Endodermal cell (in vitro differentiated cells): ENCODE results near the gene GRM5. TPM values are rescaled to one million over a fixed set of nuclear protein-coding genes. Genes with fewer than 3 reads are reported as not detected.

Experiments used
- DNase-seq: peaks from one replicate; pipeline ENCODE4 v3.0.0-alpha.2; 2017
- H3K27ac ChIP-seq: 2 replicates; pipeline ENCODE4 v1.5.1; 2013; ENCODE audit warnings: mild to moderate bottlenecking, low read depth, low read length, moderate library complexity
- H3K27me3 ChIP-seq: 2 replicates; pipeline ENCODE4 v1.6.1; 2013; ENCODE audit warnings: mild to moderate bottlenecking, low read length, moderate library complexity; ENCODE audit not compliant: insufficient read depth, control insufficient read depth, poor library complexity, severe bottlenecking
- H3K36me3 ChIP-seq: 2 replicates; pipeline ENCODE4 v1.7.0; 2013; ENCODE audit warnings: mild to moderate bottlenecking, low read length, moderate library complexity; ENCODE audit not compliant: control insufficient read depth, insufficient read depth
- H3K4me1 ChIP-seq: one replicate; pipeline ENCODE4 v1.7.0; 2013; ENCODE audit warnings: low read length; ENCODE audit not compliant: control insufficient read depth, insufficient read depth
- H3K4me3 ChIP-seq: 2 replicates; pipeline ENCODE4 v1.5.1; 2013; ENCODE audit warnings: mild to moderate bottlenecking, low read length, moderate library complexity
- H3K9ac ChIP-seq: 2 replicates; pipeline ENCODE4 v1.6.1; 2013; ENCODE audit warnings: mild to moderate bottlenecking, low read length, moderate library complexity; ENCODE audit not compliant: poor library complexity, severe bottlenecking; ENCODE audit errors: extremely low read depth
- H3K9me3 ChIP-seq: 2 replicates; pipeline ENCODE4 v1.6.1; 2013; ENCODE audit warnings: mild to moderate bottlenecking, low read length, moderate library complexity; ENCODE audit not compliant: control insufficient read depth
- H3K27ac Mint-ChIP-seq: 2 replicates; pipeline ENCODE4 v1.8.0; 2020; ENCODE audit warnings: mixed read lengths
- H3K27me3 Mint-ChIP-seq: 2 replicates; pipeline ENCODE4 v1.8.0; 2021; ENCODE audit warnings: mild to moderate bottlenecking, mixed read lengths; ENCODE audit not compliant: insufficient read depth
- H3K36me3 Mint-ChIP-seq: 2 replicates; pipeline ENCODE4 v1.8.0; 2020; ENCODE audit warnings: low read depth, mixed read lengths
- H3K4me1 Mint-ChIP-seq: 2 replicates; pipeline ENCODE4 v1.8.0; 2020; ENCODE audit warnings: mixed read lengths
- H3K4me3 Mint-ChIP-seq: 2 replicates; pipeline ENCODE4 v1.8.0; 2020; ENCODE audit warnings: mild to moderate bottlenecking, moderate library complexity, mixed read lengths
- H3K9me3 Mint-ChIP-seq: 2 replicates; pipeline ENCODE4 v1.8.0; 2020; ENCODE audit warnings: mild to moderate bottlenecking, mixed read lengths
- CTCF ChIP-seq: fragments of 200-600 bp; sonication (generic); conservative IDR thresholded peaks from 2 replicates; pipeline ENCODE4 v1.5.0; 2021; ENCODE audit warnings: antibody characterized with exemption, mild to moderate bottlenecking
- WGBS, 2 experiments: methylation state at CpG; one replicate each; pipeline versions ENCODE4 v1.1.5 to v1.1.7; 2013; ENCODE audit warnings: missing lambda C conversion rate in 2 of 2, mixed read lengths in 1 of 2; ENCODE audit not compliant: insufficient coverage in 1 of 2, insufficient read length in 1 of 2; 5-methylcytosine and 5-hydroxymethylcytosine counted together
- total RNA-seq, 2 donors: library from RNA; stranded (reverse); fragmentation: NEBNext Ultra II Directional in 1 of 2; extraction: Animal tissue kit (Norgen Biotek cat#: 25700) in 1 of 2; gene quantifications; 2 replicates in 1 of 2; 3 replicates in 1 of 2; pipeline ENCODE4 v1.2.1, GENCODE V29; 2021

The GRM5 gene
- total RNA-seq, 2 donors from 2014 or later, result 0.07 to 0.09 TPM

- Histone ChIP-seq H3K4me1 (no peaks in the 10 kb centered on the region), H3K9me3 (no peaks in the 10 kb centered on the region), H3K4me3 (no peak overlapping the region), H3K27ac (no peak overlapping the region), H3K36me3 (no peaks in the 10 kb centered on the region), H3K27me3 (no peaks in the 10 kb centered on the region), H3K9ac (no peak overlapping the region)
- TF ChIP-seq CTCF, result no peak
- Mint-ChIP-seq H3K9me3 (no peaks in the 10 kb centered on the region), H3K27ac (no peak overlapping the region), H3K4me1 (no peaks in the 10 kb centered on the region), H3K36me3 (no peaks in the 10 kb centered on the region), H3K4me3 (no peak overlapping the region), H3K27me3 (no peaks in the 10 kb centered on the region)
- DNase-seq, result no peak
- whole genome bisulfite sequencing, 2 experiments, result 80 to 94% methylated on average over 1 to 3 of the region's 3 CpGs
Measured at GRCh38 chr11:88831303-88831890, 234.4 kb downstream of the GRM5 start.

GRCh38 chr11:88827018-88827676, 238.6 kb downstream of the GRM5 start:
- DNase-seq, result no peak
- Histone ChIP-seq H3K27ac (no peak overlapping the region), H3K36me3 (no peaks in the 10 kb centered on the region), H3K4me3 (no peak overlapping the region), H3K4me1 (no peaks in the 10 kb centered on the region), H3K9ac (no peak overlapping the region), H3K27me3 (no peaks in the 10 kb centered on the region), H3K9me3 (no peaks in the 10 kb centered on the region)
- Mint-ChIP-seq H3K36me3 (no peaks in the 10 kb centered on the region), H3K4me3 (no peak overlapping the region), H3K27me3 (no peaks in the 10 kb centered on the region), H3K27ac (no peak overlapping the region), H3K9me3 (no peaks in the 10 kb centered on the region), H3K4me1 (no peaks in the 10 kb centered on the region)
- TF ChIP-seq CTCF, result no peak
- WGBS, 2 experiments, result 94% methylated on average over 3 of the region's 3 CpGs; no CpG with 5 or more reads in 1 of the 2 experiments

GRCh38 chr11:88819616-88820015, 246.2 kb downstream of the GRM5 start:
- no peaks in the 10 kb centered on the region for H3K9me3 Mint-ChIP-seq

More at GRCh38 chr11:88819616-88820015, 246.2 kb downstream of the GRM5 start:
- Histone ChIP-seq H3K4me1 (no peaks in the 10 kb centered on the region), H3K36me3 (no peaks in the 10 kb centered on the region), H3K27ac (no peak overlapping the region), H3K9me3 (peaks cover 3% of the 10 kb centered on the region), H3K4me3 (no peak overlapping the region), H3K9ac (no peak overlapping the region), H3K27me3 (no peaks in the 10 kb centered on the region)
- Mint-ChIP-seq H3K36me3 (no peaks in the 10 kb centered on the region), H3K4me1 (no peaks in the 10 kb centered on the region), H3K27me3 (no peaks in the 10 kb centered on the region), H3K27ac (no peak overlapping the region), H3K4me3 (no peak overlapping the region)
- no peak for TF ChIP-seq CTCF
- 86% methylated on average over 3 of the region's 3 CpGs; no CpG with 5 or more reads in 1 of the 2 experiments for WGBS, 2 experiments
- DNase-seq, result no peak
